Parathyroid adenoma (tissue), 2 donors: ENCODE data around the gene FXR2.
A peak's percentile ranks its signal among the peaks of the same experiment; 100 is the strongest.
"Not testable (repeated sequence)": the region's sequence is repeated elsewhere in the genome, so short reads cannot be mapped to it uniquely, and the experiment has no call there.

Source experiments
- H2AFZ ChIP-seq: fragments of 300-600 bp; sonication (generic); one replicate; pipeline ENCODE4 v1.7.0; 2017; ENCODE audit warnings: antibody characterized with exemption, mild to moderate bottlenecking
- H3K27ac ChIP-seq: fragments of 300-600 bp; sonication (generic); one replicate; pipeline ENCODE4 v1.7.0; 2017
- H3K27me3 ChIP-seq: fragments of 300-600 bp; sonication (generic); one replicate; pipeline ENCODE4 v1.7.0; 2017; ENCODE audit warnings: low read length; ENCODE audit not compliant: control insufficient read depth, insufficient read depth
- H3K36me3 ChIP-seq: fragments of 300-600 bp; sonication (generic); one replicate; pipeline ENCODE4 v1.7.0; 2017; ENCODE audit warnings: low read length; ENCODE audit not compliant: control insufficient read depth, insufficient read depth
- H3K4me1 ChIP-seq: fragments of 300-600 bp; sonication (generic); one replicate; pipeline ENCODE4 v1.7.0; 2017; ENCODE audit warnings: control low read depth
- H3K4me2 ChIP-seq: fragments of 300-600 bp; sonication (generic); one replicate; pipeline ENCODE4 v1.7.0; 2017; ENCODE audit warnings: low read length
- H3K4me3 ChIP-seq: fragments of 300-600 bp; sonication (generic); one replicate; pipeline ENCODE4 v1.7.0; 2017; ENCODE audit warnings: low read depth, low read length
- H3K79me2 ChIP-seq: fragments of 300-600 bp; sonication (generic); one replicate; pipeline ENCODE4 v1.7.0; 2017; ENCODE audit warnings: control low read depth
- H3K9ac ChIP-seq: fragments of 300-600 bp; sonication (generic); one replicate; pipeline ENCODE4 v1.7.0; 2017; ENCODE audit warnings: mild to moderate bottlenecking
- H3K9me3 ChIP-seq: fragments of 300-600 bp; sonication (generic); one replicate; pipeline ENCODE4 v1.7.0; 2017; ENCODE audit warnings: low read length; ENCODE audit not compliant: control insufficient read depth
- CTCF ChIP-seq: fragments of 300-600 bp; sonication (generic); IDR thresholded peaks from one replicate; pipeline ENCODE4 v1.7.0; 2017; ENCODE audit warnings: antibody characterized with exemption, mild to moderate bottlenecking
- donor health status: primary hyperparathyroidism.

FXR2 gene

GRCh38 chr17:7626307-7626706, 11.6 kb upstream of the FXR2 start:
- no peaks in the 10 kb centered on the region for H3K36me3 ChIP-seq
- H3K9ac ChIP-seq = no peak overlapping the region
- no peak overlapping the region for H3K27ac ChIP-seq
- no peak overlapping the region for H2AFZ ChIP-seq
- peaks cover 15% of the 10 kb centered on the region for H3K4me1 ChIP-seq
- no peaks in the 10 kb centered on the region for H3K79me2 ChIP-seq
- no peaks in the 10 kb centered on the region for H3K9me3 ChIP-seq
- H3K27me3 ChIP-seq = no peaks in the 10 kb centered on the region
- no peak overlapping the region for H3K4me3 ChIP-seq
- no peak for TF ChIP-seq CTCF
- peak overlapping the region; percentile 88 for H3K4me2 ChIP-seq

GRCh38 chr17:7625749-7626148, 11.1 kb upstream of the FXR2 start:
- not testable (repeated sequence) for H3K27ac ChIP-seq

GRCh38 chr17:7623661-7624060, 9.0 kb upstream of the FXR2 start:
- no peak overlapping the region for H2AFZ ChIP-seq
- TF ChIP-seq CTCF = no peak
- H3K4me1 ChIP-seq = peaks cover 6% of the 10 kb centered on the region
- H3K36me3 ChIP-seq = no peaks in the 10 kb centered on the region
- H3K27ac ChIP-seq = no peak overlapping the region
- H3K4me2 ChIP-seq = no peak overlapping the region
- H3K79me2 ChIP-seq = no peaks in the 10 kb centered on the region
- H3K4me3 ChIP-seq = no peak overlapping the region
- no peaks in the 10 kb centered on the region for H3K27me3 ChIP-seq
- H3K9ac ChIP-seq = no peak overlapping the region
- H3K9me3 ChIP-seq = no peaks in the 10 kb centered on the region

More at GRCh38 chr17:7625749-7626148, 11.1 kb upstream of the FXR2 start:
- not testable (repeated sequence) for H3K9ac ChIP-seq, H3K9me3 ChIP-seq, H2AFZ ChIP-seq, H3K79me2 ChIP-seq, H3K27me3 ChIP-seq, H3K36me3 ChIP-seq, H3K4me3 ChIP-seq, H3K4me2 ChIP-seq
- H3K4me1 ChIP-seq = peaks cover 11% of the 10 kb centered on the region

GRCh38 chr17:7620835-7621234, 6.1 kb upstream of the FXR2 start:
- H3K27me3 ChIP-seq = no peaks in the 10 kb centered on the region
- TF ChIP-seq CTCF = no peak
- no peaks in the 10 kb centered on the region for H3K79me2 ChIP-seq
- H3K9me3 ChIP-seq = no peaks in the 10 kb centered on the region
- no peak overlapping the region for H2AFZ ChIP-seq
- H3K36me3 ChIP-seq = no peaks in the 10 kb centered on the region
- H3K4me2 ChIP-seq = no peak overlapping the region
- H3K4me3 ChIP-seq = no peak overlapping the region
- H3K9ac ChIP-seq = no peak overlapping the region
- H3K4me1 ChIP-seq = no peaks in the 10 kb centered on the region
- no peak overlapping the region for H3K27ac ChIP-seq

GRCh38 chr17:7618608-7619007, 3.9 kb upstream of the FXR2 start:
- H3K36me3 ChIP-seq = no peaks in the 10 kb centered on the region
- no peaks in the 10 kb centered on the region for H3K27me3 ChIP-seq
- no peak overlapping the region for H3K27ac ChIP-seq
- no peak for TF ChIP-seq CTCF
- H3K4me3 ChIP-seq = no peak overlapping the region
- no peaks in the 10 kb centered on the region for H3K9me3 ChIP-seq
- H3K79me2 ChIP-seq = peaks cover 6% of the 10 kb centered on the region
- no peak overlapping the region for H3K9ac ChIP-seq
- H3K4me1 ChIP-seq = peaks cover 1% of the 10 kb centered on the region
- no peak overlapping the region for H3K4me2 ChIP-seq
- no peak overlapping the region for H2AFZ ChIP-seq
